Limb (tissue), 2 donors: Measurements from ENCODE around the gene SEMA3E.
"Not testable (repeated sequence)": the region's sequence is repeated elsewhere in the genome, so short reads cannot be mapped to it uniquely, and the experiment has no call there.

Experiments
- DNase-seq, 2 donors: peaks; one replicate each; pipeline ENCODE4 v3.0.0-alpha.2; 2016; ENCODE audit errors: extremely low spot score in 2 of 2

The SEMA3E gene

DNA sequence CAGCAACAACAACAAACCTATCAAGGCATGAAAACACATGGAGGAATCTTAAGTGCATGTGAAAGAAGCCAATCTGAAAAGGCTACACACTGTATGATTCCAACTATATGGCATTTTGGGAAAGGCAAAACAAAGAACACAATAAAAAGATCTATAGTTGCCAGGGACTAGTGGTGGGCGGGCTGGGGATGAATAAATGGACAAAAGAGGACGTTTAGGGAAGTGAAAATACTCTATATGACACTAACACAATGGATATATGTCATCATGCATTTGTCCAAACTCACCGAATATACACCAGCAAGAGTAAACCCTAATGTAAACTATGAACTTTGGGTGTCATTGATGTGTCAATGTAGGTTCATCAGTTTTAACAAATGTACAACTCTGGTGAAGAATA lies 89.1 kb downstream of the SEMA3E start:
- DNase-seq, result no peak

DNA sequence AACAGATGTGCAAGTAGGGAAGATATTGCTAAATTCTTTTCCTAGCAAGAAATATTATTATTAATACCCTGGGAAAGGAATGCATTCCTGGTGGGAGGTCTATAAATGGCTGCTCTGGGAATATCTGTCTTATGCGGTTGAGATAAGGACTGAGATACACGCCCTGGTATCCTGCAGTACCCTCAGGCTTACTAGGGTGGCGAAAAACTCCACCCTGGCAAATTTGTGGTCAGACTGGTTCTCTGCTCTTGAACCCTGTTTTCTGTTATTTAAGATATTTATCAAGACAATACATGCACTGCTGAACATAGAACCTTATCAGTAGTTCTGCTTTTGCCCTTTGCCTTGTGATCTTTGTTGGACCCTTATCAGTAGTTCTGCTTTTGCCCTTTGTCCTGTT lies 96.4 kb downstream of the SEMA3E start:
- DNase-seq, result not testable (repeated sequence)

DNA sequence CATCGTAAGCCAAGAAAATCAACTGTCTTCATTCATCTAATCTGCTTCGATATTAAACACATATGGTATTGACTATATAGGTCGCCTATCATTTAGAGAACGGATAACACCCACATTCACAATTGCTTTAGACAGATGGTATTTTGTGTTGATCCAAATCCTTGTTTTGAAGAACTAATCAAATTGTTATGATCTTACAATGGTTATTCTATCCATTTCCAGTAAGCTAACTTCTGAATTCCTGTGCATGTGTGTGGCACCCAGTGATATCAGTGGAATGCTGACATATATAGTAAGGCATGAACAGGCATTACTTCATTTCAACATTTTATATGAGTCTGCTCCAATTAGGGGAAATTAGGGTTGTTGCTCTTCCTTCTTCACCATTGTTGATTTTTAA lies 98.8 kb downstream of the SEMA3E start:
- no peak for DNase-seq

DNA sequence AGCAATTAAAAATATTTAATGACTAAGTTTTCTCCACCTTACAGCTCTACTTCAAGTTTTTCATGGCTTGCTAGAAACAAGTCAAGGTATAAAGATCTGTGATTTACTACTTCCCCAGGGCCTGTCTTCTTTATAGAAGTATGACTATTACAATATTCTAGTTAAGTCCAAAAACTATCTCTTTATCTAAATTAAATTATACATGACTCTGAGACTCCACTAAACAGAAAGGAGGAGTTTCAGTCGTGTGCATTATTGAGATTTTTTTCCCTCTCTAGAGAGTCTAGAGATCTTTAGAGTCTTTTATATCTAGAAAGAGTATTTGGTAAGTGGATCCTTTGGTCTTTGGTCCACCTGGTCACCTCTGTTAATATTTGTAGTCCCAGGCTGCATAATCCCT lies 100.7 kb downstream of the SEMA3E start:
- no peak for DNase-seq

DNA sequence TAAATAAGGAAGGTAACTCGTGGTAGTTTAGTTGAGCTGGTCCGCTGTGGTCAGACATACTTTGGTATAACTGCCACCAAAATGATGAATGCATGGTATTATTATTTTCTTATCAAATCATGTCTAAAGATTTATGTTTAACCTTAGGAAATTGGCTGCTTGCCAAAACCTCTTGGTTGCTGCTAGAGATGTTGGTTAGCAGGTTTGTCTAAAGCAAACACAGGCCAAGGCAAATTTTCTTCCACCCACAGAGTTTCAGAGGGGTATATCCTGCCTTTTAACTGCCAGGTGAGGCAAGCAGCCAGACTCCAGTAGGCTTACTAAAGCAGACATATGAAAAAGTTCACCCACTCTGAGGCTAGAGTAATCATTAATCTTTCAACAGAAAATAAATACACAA lies 101.4 kb downstream of the SEMA3E start:
- DNase-seq, result peak; percentile 20 to 29

DNA sequence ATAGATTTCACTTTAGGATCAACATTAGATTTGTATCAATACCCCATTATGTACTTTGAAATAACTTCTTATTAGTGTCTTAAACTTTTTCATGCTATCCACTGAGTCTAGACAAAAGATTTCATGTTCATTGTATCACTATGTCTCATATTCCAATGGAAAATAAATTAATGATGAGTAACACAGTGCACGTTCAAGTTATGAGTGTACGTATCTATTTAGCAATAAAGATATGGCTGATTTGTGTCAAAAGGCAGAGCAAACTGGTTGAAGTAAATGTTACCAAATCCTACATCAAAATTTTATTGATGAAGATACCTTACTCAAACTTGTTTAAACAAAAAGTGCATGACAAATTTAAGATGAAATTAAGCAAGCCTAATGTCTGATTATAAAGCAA lies 102.4 kb downstream of the SEMA3E start:
- DNase-seq, result no peak

DNA sequence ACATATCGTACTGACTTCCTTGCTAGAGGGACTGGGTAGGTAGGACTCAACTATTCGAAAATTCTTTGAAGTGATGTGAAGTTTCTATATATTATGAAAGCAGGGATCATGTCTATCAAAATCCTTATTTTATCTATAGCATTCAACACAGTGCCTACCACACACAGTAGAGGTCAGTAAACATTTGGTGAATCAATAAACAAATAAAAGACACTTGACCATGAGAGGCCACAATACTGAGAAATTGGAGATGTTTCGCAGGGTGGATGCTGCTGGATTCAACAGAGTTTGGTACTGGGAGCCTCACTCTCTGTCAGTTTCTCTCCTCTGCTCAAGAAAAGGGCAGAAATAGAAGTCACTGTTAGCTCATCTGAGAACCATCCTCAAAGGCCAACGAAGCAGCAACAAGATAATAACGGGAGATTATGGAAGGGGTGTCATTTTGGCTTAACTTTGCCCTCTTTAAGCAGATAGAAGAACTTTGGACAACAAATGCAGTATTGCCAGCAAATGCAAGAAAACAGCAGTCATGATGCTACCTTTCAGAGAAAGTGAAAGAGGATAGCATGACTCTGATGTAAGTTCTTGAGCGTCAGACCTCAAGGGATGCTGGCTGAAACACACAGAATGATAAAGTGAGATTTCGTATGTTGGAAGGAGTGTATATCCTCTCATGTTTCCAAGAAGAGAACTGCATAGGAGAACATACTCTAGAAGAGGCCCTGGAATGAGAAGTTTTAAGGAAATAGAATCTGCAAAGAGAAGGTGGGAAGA lies 107.6 kb downstream of the SEMA3E start:
- no peak for DNase-seq

DNA sequence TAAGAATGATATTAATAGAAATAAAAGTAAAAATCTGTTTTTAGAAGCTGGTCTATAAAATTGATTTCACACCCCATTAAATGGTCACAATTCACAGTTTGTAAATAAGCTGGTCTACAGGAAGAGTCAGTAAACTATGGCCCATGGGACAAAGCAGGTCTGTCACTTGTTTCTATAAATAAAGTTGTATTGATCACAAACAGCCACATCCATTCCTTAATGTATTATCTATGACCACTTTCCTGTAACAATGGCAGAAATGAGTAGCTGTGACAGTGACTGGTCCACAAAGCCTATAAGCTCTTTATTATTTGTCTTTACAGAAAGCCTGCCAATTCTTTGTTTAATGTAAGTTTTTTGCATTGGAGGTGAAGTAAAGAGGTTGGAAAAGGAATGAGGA lies 114.5 kb downstream of the SEMA3E start:
- no peak for DNase-seq

DNA sequence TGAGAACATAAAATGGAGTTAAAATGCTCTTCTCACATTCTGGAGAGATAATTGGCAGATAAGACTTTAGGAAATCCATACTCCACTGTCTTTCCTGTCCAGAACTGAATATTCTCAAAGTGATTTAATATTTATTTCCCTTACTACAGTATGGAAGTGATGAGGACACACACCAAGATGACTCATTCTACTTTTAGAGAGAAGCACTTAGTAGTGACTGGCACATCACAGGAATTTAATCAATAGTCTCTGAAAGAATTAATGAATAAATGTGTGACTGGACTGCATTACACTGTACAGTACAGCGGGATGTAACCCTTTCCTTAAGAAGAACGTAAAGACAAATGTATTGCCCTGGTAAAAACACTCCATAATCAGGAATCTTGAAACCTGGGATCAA lies 116.7 kb downstream of the SEMA3E start:
- no peak for DNase-seq

DNA sequence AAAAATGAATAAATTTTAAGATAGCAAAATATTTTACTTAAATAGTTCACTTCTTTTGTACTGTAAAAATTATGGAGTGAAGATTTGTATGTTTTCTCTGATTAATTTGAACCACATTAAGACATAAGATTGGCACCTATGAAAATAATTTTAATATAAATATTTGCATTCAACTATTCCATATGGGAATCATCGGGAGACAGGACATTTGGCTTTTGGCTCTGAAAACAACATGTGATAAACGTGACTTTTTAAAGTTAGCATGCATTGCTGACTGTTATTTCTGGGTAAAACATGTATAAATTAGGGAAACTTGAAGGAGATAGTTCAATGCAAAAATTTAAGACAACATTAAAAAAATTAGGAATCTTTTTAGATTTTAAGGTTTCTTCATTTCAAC lies 117.2 kb downstream of the SEMA3E start:
- DNase-seq, result no peak

DNA sequence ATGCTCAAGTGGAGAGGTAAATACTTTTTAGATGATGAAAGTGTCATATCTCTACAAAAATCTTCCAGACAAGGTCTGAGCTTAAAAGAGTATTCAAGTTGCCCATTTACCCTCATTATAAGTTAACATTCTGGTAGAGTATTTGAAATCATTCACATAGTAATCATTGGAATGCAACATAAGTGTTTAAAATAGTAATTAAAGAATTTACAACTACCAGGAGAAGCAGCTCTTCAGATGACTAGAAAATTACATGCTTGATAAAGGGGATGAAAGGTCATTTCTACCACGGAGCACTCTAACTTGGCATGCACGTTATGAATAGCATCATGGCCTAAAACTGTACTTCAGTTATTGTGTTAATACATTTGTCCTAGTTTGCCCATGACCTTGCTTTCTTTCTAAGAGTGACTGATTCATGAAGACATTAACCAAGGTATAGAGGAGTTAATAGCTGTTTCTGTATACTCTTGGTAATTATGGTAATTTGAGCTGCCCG lies 120.0 kb downstream of the SEMA3E start:
- no peak for DNase-seq

DNA sequence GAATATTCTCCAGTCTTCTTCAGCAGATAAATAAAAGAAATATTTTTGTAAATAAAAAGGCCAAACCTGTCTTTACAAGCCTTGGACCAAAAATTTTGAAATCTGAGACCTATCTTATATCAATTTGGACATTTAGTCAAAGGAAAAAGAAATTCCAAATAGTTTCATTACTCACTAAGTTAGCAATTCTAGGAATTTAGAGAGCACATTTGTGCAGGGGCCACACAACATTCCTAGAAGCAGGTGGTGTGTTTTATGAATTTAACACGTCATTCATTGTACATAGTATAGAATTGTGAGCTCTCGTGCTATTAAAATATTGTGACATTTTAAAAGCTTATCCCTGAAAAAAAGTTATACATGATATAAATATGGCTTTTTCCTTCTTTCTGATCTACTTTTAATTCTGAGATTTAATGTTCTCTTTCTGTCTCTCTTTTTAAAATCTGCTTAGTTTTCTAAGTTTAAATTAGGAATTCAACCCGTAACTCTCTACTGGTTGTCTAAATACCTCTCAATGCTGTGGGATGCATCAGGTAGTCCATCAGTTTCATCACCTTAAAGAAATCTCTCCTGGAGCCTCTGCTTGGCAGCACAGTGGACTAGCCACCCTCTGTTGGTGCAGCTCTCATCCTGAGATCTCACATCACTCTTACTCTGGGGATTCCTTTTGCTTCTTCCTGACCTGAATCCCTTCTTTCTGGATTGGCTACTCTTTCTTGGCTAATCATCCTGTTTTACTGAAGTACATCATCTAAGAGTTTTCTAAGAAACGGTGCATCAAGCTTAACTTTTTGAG lies 124.5 kb downstream of the SEMA3E start:
- DNase-seq, result no peak

DNA sequence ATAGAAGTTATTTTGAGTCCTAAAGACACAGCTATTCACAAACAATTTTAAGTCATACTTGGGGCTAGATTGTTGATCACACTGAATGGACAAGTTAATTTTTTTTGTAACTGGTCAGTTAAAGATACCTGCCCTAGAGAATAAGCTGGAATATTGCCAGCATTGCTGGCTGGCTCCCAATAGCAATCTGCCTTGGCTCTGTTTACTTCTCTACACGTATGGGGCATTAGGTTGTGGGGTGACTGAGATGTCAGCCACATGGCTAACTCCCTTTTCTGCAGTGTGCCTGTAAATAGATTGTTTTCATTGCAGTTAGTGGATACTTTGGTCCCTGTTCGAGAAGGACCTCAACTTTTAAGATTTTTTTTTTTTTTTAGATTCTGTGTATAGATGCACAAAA lies 128.2 kb downstream of the SEMA3E start:
- DNase-seq, result no peak

DNA sequence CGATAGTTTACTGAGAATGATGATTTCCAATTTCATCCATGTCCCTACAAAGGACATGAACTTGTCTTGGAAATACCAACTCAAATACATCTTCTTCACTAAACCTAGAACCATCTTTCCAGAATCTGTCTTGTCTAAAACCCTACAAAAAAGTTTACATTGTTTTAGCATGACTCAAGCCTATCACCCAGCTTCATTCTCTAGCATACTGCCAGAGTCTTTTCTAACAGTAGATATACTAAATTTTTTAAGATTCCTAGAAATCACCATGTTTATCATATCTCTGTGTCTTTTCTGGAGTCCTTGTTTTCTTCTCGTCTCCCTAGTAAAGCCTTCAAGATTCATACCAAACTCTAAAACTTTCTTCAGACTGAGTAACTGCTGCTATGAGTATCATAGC lies 129.7 kb downstream of the SEMA3E start:
- DNase-seq, result no peak

DNA sequence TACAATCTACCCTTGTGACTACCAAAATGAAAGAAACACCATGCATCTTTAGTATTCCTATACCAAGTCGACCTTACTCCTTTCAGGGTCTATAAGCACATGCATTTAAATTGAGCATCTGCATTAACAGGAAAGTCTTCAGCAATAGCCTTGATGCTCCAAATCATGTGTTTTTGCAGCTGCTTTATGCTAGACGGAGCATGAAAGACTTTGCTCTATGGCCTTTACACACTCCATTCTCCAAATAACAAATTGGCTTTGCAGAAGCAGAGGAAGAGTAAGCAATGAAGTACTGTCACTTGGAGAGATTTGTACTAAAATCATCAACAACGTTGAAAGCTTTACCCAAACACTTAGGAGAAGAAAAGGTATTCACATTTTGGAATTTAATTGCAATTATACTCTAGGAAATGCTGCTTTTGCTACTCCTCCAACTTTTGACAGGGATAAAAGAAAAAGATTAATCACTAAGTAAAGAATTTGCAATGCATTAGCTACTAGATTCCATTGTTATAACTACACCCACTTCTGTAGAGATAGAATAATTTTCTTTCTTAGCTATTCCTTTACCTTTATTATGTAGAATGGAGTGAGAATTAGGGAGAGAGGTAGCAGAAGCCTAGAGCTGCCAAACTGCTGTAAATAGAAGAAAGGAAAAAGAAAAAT lies 131.8 kb downstream of the SEMA3E start:
- DNase-seq, result no peak

DNA sequence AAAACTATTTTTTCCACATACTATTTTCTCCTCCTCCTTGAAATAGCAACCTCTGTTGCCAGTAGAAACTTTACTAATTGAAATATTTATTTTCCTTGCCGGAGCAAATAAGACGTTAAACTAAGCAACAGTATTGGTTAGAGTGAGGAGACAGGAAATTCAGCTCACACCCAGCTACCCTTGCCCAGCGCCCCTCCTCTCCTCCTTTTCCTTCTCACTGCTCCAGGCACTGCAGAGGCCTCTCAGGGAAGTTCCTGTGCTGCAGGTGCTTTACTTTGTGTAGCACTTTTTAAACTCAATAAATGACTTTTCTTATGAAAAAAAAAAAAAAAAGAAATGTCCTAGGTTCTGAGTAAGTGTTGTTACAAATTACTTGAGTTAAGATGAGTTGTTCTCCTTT lies 134.0 kb downstream of the SEMA3E start:
- DNase-seq, result no peak

DNA sequence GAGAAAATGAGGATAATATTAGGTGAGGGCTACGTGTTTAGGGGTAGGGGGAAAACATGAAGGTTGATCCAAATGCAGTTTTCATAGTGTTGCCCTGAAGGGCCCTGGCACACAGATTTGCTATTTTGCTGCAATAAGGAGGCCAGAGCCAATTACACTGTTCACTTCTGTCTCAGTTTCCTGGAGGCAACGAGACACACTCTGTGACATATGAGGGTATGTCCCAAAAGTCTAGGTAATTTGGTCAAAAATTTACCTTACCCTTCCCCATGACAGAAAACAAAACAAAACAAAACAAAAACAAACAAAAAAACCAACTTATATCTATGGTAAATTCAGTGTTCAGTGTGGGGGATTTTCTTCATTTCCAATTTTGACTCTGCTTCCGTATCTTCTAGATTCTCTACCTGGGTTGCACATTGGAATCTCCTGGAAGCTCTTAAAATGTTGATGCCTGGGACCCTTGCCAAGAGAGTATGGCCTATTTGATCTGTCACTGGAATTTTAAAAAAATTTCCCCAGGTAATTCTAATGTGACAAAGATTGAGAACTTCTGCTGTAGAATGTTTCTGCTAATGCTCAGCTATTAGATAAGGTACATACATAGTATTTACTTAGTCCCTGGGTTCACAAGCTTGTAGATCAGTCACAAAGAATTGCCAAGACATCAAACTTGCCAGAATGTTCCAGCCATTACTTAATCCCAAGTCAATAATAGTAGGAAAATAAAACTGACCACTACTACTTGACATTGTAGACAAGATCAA lies 139.5 kb downstream of the SEMA3E start:
- DNase-seq, result no peak

DNA sequence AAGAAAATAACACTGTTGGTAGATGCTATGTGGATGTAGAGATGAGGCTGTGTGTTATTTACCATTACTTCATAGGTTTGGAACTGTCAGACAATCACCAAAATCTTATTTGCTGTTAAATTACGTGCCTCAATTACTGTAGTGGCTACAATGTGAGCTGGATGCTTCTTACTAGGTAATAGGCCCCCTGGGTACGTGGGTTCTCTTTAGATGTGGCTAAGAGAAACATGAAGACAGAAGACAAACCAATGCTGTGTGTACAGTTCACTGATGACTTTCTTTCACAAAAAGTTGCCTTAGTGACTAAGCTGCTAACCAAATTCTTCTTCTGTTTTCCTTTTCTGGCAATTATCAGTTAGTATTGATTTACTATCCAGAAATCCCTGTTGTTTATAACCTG lies 144.6 kb downstream of the SEMA3E start:
- DNase-seq, result no peak

DNA sequence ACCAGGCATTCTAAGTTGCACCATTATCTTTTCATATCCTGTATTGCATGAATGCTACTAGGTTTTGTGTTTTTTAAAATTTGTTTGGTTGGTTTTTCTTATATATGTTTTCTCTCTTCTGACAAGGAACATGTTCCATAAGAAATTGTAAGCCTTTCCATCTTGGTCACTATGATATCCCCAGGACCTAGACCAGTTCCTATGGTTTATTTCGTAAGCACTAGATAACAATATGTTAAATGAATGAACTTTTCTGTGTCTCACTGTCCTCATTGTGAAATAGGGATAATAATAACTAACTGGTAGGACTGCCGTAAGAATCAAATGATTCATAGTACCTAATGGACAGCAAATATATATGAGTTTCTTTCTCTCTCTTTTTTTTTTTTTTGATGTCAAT lies 146.3 kb downstream of the SEMA3E start:
- DNase-seq, result no peak

DNA sequence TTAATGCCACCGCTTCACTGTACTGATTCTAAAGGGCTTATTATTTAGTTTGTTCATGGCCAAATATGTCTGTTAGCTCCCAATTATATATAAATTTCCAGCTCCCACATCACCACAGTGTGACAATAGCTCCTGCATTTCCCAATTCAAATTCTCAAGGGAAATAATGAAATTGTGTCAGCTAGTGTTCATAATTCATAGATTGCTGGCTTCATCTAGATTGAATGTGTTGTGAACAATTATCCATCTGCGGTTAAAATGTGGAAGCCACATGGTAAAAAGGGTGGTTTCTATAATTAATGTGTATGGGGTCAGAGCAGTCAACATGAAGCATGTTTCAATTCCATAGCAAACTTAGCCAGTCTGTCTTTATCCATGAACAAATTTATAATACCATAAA lies 154.3 kb downstream of the SEMA3E start:
- no peak for DNase-seq

DNA sequence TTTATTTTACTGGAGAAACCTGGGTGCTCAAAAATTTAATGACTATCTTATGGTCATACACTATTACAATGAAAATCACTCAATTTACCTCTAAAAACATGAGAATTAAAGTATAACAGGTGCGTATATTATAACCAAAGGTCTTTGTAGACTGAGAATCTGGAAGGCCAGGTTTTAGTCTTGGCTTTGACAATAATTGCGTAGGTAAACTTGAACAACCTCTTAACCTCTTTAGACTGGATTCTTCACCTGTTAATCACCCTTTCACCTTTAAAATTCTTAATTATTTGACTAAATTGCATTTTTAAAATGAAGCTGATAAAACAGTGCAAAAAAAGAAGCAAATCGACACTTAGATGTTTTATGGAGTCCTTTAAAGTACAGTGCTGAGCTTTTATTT lies 156.1 kb downstream of the SEMA3E start:
- no peak for DNase-seq

DNA sequence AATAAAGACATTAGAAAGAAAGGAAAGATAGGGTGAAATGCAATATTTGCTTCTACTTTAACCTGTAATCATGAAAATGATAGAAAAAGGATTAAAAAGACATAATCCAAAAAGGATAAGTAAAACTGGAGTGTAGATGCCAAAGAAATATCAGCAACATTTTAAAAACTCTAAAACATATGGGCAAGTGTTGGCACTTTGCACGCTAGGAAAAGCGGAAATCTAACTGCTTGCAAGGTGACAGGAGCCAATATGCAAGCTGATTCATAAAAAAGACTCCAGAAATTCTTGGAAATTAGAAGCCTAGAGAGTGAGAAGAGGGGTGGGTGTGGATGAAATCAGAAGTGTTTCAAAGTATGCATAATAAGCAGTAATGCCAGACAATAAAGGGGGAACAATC lies 161.1 kb downstream of the SEMA3E start:
- no peak for DNase-seq
